ENCODE results near the gene MACROD1. TPM values are rescaled to one million over a fixed set of nuclear protein-coding genes. Genes with fewer than 3 reads are reported as not detected.

MACROD1 gene
- total RNA-seq, 1 donor from 2014 or later = 20.6 TPM

DNA sequence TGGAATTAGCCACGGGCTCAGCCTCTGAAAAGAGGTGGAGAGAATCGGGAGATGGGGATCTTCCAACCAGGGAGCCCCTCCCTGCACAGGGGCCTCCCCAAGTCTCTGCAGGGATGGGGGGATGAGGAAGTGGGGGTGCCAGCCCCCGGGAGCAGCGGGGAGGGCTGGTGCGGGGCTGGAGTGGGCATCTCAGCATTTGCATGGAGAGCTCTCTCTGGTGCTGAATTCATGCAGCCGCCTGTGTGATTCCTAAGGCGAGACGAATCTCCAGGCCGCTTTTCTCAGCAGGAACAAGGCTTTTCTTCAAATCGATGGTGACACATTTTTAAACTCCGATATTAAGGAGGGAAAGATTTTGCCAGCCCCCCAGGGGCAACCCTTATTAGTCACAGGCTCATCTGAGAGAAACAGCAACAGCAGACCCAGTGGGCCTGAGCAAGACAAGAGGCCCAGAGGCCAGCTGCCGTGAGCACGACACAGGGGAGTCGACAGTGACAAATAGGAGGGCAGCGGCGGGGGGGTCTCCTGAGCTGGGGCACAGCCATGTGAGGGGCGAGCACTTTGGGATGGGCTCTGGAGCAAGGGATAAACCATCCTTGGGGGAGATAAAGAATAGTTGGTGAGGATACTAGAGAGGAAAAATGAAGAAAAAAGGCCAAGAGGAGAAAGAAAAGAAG, 29.0 kb downstream of the MACROD1 start:
- Mint-ChIP-seq H3K36me3 (ENCODE audit: low read depth) (no peaks in the 10 kb centered on the region), H3K4me3 (ENCODE audit: unreplicated experiment) (no peak overlapping the region), H3K27ac (ENCODE audit: unreplicated experiment) (no peak overlapping the region)

DNA sequence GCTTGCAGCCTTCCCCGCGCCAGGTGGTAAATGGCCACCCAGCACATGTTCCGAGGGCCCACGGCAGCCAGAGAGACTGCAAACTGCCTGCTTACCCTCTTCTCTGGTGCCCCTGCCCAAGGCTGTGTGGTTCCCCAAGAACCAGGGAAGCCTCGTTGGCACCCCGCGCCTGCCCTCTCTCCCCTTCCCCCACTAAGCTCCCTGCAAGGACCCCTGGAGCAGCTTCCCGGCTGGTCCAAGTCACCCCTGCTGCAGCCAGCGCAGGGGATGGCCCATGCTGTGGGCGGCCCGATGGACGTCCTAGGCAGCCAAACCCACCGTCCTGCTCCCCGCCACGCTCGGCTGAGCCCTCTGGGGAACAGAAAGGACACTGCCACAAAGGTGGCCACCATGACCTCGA, 30.2 kb downstream of the MACROD1 start:
- Mint-ChIP-seq H3K27ac (ENCODE audit: unreplicated experiment) (no peak overlapping the region), H3K4me3 (ENCODE audit: unreplicated experiment) (no peak overlapping the region), H3K9me3 (ENCODE audit: low read depth) (no peaks in the 10 kb centered on the region), H3K4me1 (ENCODE audit: low read depth) (no peaks in the 10 kb centered on the region), H3K36me3 (ENCODE audit: low read depth) (no peaks in the 10 kb centered on the region), H3K27me3 (ENCODE audit: low read depth) (peaks cover 1% of the 10 kb centered on the region)
- TF ChIP-seq, protein P1, sequence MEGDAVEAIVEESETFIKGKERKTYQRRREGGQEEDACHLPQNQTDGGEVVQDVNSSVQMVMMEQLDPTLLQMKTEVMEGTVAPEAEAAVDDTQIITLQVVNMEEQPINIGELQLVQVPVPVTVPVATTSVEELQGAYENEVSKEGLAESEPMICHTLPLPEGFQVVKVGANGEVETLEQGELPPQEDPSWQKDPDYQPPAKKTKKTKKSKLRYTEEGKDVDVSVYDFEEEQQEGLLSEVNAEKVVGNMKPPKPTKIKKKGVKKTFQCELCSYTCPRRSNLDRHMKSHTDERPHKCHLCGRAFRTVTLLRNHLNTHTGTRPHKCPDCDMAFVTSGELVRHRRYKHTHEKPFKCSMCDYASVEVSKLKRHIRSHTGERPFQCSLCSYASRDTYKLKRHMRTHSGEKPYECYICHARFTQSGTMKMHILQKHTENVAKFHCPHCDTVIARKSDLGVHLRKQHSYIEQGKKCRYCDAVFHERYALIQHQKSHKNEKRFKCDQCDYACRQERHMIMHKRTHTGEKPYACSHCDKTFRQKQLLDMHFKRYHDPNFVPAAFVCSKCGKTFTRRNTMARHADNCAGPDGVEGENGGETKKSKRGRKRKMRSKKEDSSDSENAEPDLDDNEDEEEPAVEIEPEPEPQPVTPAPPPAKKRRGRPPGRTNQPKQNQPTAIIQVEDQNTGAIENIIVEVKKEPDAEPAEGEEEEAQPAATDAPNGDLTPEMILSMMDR (IDR thresholded peaks at IDR 0.05) = no peak
- DNase-seq (ENCODE audit: low spot score) = no peak

More for the DNA sequence above, 29.0 kb downstream of the MACROD1 start:
- DNase-seq (ENCODE audit: low spot score) = no peak
- Mint-ChIP-seq H3K9me3 (ENCODE audit: low read depth) (no peaks in the 10 kb centered on the region), H3K4me1 (ENCODE audit: low read depth) (no peaks in the 10 kb centered on the region), H3K27me3 (ENCODE audit: low read depth) (peaks cover 1% of the 10 kb centered on the region)
- TF ChIP-seq, protein P1 (IDR thresholded peaks at IDR 0.05) = no peak

DNA sequence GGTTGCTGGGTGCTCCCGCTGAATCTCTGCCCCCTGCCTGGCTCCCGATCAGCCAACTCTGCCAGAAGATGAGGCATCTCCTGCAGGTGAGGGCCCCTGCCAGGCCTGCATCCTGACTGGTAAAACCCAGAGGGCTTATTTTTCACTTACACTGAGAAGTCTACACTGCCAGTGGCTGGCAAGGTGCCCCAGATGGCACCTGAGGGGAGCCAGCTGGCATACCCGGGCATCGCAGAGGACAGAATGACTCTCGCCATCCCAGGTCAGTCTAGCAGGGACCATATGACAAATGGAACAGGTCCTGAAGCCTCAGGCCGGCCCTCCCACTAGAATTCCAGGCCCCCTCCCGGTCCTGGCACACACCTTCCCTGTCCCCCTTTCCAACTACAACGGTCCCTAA, 30.9 kb downstream of the MACROD1 start:
- no peak overlapping the region for H3K27ac Mint-ChIP-seq (ENCODE audit: unreplicated experiment)
- H3K27me3 Mint-ChIP-seq (ENCODE audit: low read depth) = peaks cover 1% of the 10 kb centered on the region
- DNase-seq (ENCODE audit: low spot score) = no peak
- no peak overlapping the region for H3K4me3 Mint-ChIP-seq (ENCODE audit: unreplicated experiment)
- H3K9me3 Mint-ChIP-seq (ENCODE audit: low read depth) = no peaks in the 10 kb centered on the region
- H3K36me3 Mint-ChIP-seq (ENCODE audit: low read depth) = no peaks in the 10 kb centered on the region
- TF ChIP-seq, protein P1 (IDR thresholded peaks at IDR 0.05) = no peak
- H3K4me1 Mint-ChIP-seq (ENCODE audit: low read depth) = no peaks in the 10 kb centered on the region

DNA sequence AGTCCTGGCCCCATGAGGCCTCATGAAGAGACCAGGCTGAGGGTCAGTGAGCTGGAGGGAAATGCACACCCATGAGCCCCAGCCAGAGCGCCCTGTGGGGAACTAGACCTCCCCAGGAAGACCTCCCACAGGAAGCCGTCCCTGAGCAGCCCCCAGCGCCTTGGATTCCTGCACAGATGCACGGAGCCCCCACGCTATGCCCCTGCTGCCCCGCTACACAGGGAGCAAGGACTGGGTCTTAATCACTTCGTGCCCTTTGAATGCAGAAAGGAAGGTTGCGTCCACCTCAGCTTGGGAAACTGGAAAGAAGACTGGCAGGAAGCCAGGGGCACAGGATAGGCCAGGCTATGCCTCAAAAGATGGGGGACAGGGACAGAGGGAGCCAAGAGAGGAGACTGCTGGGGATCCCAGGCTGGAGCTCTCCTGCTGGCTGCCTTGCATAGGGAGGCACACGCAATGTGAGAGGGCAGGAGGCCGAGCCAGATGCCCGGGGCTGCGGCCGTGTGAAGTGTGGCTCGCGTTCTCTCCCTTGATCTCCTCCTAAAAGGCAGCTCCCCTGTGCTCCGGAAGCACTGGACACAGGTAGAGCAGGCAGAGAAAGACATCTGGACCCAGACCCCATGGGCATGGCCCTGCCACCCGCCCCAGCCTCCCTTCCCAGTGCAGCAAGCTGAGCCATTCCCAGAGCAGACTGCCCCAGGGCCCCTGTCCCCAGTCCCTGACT, 32.8 kb downstream of the MACROD1 start:
- Mint-ChIP-seq H3K27ac (ENCODE audit: unreplicated experiment) (no peak overlapping the region), H3K4me1 (ENCODE audit: low read depth) (no peaks in the 10 kb centered on the region), H3K9me3 (ENCODE audit: low read depth) (no peaks in the 10 kb centered on the region), H3K36me3 (ENCODE audit: low read depth) (no peaks in the 10 kb centered on the region), H3K27me3 (ENCODE audit: low read depth) (peaks cover 1% of the 10 kb centered on the region), H3K4me3 (ENCODE audit: unreplicated experiment) (no peak overlapping the region)
- TF ChIP-seq, protein P1 (IDR thresholded peaks at IDR 0.05) = no peak
- no peak for DNase-seq (ENCODE audit: low spot score)

DNA sequence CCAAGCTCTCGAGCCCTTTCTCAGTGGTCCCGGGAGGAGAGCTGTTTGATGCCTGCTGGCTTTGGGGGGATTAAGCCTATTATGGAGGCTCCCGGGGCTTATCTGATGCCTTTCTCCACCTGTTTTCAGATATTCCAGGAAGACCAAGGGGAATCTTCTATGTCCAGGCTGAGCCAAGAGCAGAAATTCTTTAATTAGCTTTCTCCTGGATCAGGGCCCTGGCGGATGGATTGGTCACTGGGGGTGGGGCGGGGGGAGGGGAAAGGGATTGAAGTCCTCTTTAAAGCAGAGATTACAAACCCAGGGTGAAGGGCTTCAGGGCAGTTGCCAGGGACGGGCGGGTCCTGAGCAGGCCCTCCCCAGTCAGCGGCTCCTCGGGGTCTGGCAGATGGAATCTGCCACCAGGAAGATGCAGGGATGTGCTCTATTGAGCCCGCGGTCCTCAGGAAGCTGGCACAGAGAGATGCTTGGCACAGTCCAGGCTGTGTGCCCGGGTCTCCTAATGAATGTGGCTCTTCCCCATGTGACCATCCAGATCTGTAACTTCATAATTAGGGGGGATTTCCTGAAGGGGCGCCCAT, 33.6 kb downstream of the MACROD1 start:
- DNase-seq (ENCODE audit: low spot score) = no peak
- H3K27ac Mint-ChIP-seq (ENCODE audit: unreplicated experiment) = no peak overlapping the region
- TF ChIP-seq, protein P1 (IDR thresholded peaks at IDR 0.05) = no peak
- H3K9me3 Mint-ChIP-seq (ENCODE audit: low read depth) = no peaks in the 10 kb centered on the region
- H3K4me1 Mint-ChIP-seq (ENCODE audit: low read depth) = no peaks in the 10 kb centered on the region
- H3K4me3 Mint-ChIP-seq (ENCODE audit: unreplicated experiment) = no peak overlapping the region
- H3K27me3 Mint-ChIP-seq (ENCODE audit: low read depth) = peaks cover 1% of the 10 kb centered on the region
- H3K36me3 Mint-ChIP-seq (ENCODE audit: low read depth) = no peaks in the 10 kb centered on the region

Measured in chondrocyte (in vitro differentiated cells).